Posterior vena cava (tissue), 2 donors: Measurements from ENCODE around the gene PI4KB. TPM values are rescaled to one million over a fixed set of nuclear protein-coding genes. Genes with fewer than 3 reads are reported as not detected.
A peak's percentile ranks its signal among the peaks of the same experiment; 100 is the strongest.

Source experiments
- DNase-seq: peaks from one replicate; pipeline ENCODE4 v3.0.0-alpha.2; 2020; ENCODE audit warnings: low spot score
- intact Hi-C, 2 donors: fragments of 100-400 bp; cut with DNase I; formaldehyde crosslinking; loops; one replicate each; pipeline versions ENCODE4 v1.14.1 to v1.14.2; 2022 to 2023
- total RNA-seq, 2 donors: library from RNA; stranded (reverse); fragmentation: NEBNext Ultra II Directional; extraction: Animal tissue kit (Norgen Biotek cat#: 25700); gene quantifications; one replicate each; pipeline ENCODE4 v1.2.1, GENCODE V29; 2021
- donor health status: DM: yes; HTN: yes; CAD: no.
- donor health status: DM: yes; HTN: yes; CAD: no.

Gene PI4KB
- total RNA-seq, 2 donors from 2014 or later: 51.9 to 58.7 TPM

GRCh38 chr1:151347523-151348246, 20.5 kb upstream of the PI4KB start:
- intact Hi-C loops: no loop called here

GRCh38 chr1:151346769-151347522, 19.7 kb upstream of the PI4KB start, which contains the start of gene RFX5:
Gene RFX5, minus strand, starts transcription at chr1:151347252. Its CDS starts 932 bp downstream, at chr1:151346320.
- intact Hi-C loops: no loop called here
- peak; percentile 97 for DNase-seq

More at GRCh38 chr1:151347523-151348246, 20.5 kb upstream of the PI4KB start:
- DNase-seq: no peak

GRCh38 chr1:151346082-151346768, 19.0 kb upstream of the PI4KB start:
- no peak for DNase-seq
- intact Hi-C loops: no loop called here

- intact Hi-C loops: loop anchor here (5.0 kb wide), 2 partner anchors 42 to 57 kb away; no protein-coding TSS in a partner anchor
These were observed 17.1 kb upstream of the PI4KB start for GRCh38 chr1:151344291-151344690.

GRCh38 chr1:151343587-151343986, 16.4 kb upstream of the PI4KB start:
- DNase-seq: no peak
- intact Hi-C loops: loop anchor here (5.0 kb wide), 2 partner anchors 41 to 56 kb away; no protein-coding TSS in a partner anchor

More at GRCh38 chr1:151344291-151344690, 17.1 kb upstream of the PI4KB start:
- DNase-seq: no peak

- intact Hi-C loops: loop anchor here (5.0 kb wide), 2 partner anchors 40 to 55 kb away; no protein-coding TSS in a partner anchor
These were observed 15.4 kb upstream of the PI4KB start for GRCh38 chr1:151342569-151342968.

GRCh38 chr1:151342021-151342420, 14.8 kb upstream of the PI4KB start:
- intact Hi-C loops: loop anchor here (5.0 kb wide), 2 partner anchors 40 to 55 kb away; no protein-coding TSS in a partner anchor
- DNase-seq: no peak

More at GRCh38 chr1:151342569-151342968, 15.4 kb upstream of the PI4KB start:
- no peak for DNase-seq

- no peak for DNase-seq
- intact Hi-C loops: loop anchor here (5.0 kb wide), 2 partner anchors 39 to 54 kb away; no protein-coding TSS in a partner anchor
These were observed 13.9 kb upstream of the PI4KB start for GRCh38 chr1:151340870-151341754.

- intact Hi-C loops: no loop called here
- no peak for DNase-seq
These were observed 9.3 kb upstream of the PI4KB start for GRCh38 chr1:151336556-151336955.

- DNase-seq: no peak
- intact Hi-C loops: no loop called here
These were observed 7.6 kb upstream of the PI4KB start for GRCh38 chr1:151334822-151335221.

- intact Hi-C loops: no loop called here
- DNase-seq: no peak
These were observed 873 bp upstream of the PI4KB start for GRCh38 chr1:151327903-151328674.

GRCh38 chr1:151326619-151327222, 495 bp downstream of the PI4KB start:
- intact Hi-C loops: no loop called here
- DNase-seq: peak; percentile 85

- intact Hi-C loops: no loop called here
- no peak for DNase-seq
These were observed 1.4 kb downstream of the PI4KB start for GRCh38 chr1:151325646-151326429.

GRCh38 chr1:151325231-151325630, 2.0 kb downstream of the PI4KB start:
- DNase-seq: no peak
- intact Hi-C loops: no loop called here

- intact Hi-C loops: no loop called here
- no peak for DNase-seq
These were observed 2.8 kb downstream of the PI4KB start for GRCh38 chr1:151324390-151324930.

- DNase-seq: no peak
- intact Hi-C loops: no loop called here
These were observed 8.2 kb downstream of the PI4KB start for GRCh38 chr1:151318975-151319374.
